NCI-H1694 (cell line): ENCODE measurements around the gene MLEC.
"Not testable (repeated sequence)": the region's sequence is repeated elsewhere in the genome, so short reads cannot be mapped to it uniquely, and the experiment has no call there.

ENCODE experiments used
- DNase-seq: peaks from one replicate; lab custom pipeline; 2025; lab: John Stamatoyannopoulos, UW

Gene MLEC

DNA sequence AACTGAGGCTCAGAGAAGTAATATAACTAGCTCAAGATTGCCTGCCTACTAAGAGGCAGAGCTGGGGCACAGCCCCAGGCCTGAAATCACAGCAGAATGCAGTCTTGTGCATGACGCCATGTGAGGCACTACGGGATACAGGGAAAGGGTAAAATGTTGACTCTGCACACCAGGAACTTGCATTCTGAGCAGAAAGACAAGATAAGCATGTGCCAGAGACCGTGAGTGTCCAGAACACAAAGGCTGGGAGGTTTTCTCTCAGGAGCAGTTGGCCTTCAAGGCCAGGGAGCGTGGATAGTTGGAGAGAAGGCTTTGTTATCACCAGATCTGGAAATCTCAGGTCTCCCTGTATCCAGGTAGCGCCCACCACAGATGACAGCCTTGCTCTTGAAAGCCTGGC is 23.2 kb upstream of the MLEC start:
- no peak for DNase-seq

DNA sequence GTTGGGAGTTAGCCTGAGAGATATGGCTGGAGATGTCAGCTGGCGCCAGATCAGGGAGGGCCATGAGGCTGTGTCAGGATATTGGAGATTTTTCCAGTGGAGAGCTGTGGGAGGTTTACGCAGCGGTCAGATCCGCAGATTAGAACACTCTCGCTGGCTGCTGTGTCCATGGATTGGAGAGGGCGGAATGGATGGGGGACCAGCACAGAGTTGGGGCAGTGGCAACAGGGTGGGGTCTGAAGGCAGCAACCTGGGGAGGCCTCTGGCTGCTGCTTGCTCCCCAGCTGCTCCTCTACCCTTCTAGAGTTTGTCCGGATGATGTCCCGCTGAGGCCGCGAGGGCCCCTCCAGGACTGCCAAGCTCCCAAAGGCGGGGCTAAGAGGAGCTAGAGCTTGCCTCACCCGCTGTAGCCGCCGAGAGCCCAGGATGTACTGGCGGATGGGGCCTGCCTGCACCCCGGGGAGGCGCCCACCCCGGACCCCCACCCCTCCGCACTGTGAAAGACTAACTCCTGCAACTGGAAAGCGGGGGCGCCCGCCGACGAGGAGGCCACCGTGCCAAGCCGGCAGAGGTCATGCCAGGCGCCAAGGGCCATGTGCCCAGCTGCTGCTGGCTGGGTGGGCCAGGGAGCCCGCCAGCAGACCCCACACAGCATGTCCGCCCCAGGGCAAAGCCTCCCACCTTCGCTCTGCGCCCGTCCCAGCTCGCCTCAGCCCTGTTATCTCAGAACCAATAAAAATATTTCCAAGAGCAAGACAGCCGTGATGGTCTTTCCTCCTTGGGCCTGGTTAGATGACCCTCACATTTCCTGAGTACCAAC is 20.2 kb upstream of the MLEC start:
- no peak for DNase-seq

DNA sequence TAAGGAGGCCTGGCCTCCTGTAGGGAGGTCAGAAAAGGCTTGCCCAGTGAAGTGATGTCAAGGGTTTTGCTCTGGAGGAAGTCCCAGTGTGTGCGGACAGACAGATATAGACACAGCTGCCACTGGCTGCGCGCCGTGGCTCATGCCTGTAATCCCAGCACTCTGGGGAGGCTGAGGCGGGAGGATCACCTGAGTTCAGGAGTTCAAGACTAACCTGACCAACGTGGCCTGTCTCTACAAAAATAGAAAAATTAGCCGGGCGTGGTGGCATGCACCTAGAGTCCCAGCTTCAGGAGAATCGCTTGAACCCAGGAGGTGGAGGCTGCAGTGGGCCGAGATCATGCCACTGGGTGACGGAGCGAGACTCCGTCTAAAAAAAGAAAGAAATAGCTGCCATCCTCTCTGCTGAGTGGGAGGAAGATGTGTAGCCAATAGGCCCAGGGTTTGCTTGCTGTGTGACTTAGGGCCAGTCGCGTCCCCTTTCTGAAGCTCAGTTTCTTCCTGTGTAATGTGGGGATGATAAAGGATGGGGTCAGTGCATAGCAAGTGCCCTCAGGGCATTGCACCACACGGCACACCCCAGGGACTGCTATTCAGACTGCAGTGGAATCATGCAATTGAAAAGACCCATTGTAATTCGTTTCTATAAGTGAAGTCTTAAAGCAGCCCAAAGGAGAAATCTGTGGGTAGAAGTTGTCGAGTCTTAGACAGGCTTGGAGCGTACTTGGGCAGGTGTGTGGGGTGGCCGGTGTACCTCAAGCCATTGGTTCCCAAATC is 18.7 kb upstream of the MLEC start:
- DNase-seq = no peak

DNA sequence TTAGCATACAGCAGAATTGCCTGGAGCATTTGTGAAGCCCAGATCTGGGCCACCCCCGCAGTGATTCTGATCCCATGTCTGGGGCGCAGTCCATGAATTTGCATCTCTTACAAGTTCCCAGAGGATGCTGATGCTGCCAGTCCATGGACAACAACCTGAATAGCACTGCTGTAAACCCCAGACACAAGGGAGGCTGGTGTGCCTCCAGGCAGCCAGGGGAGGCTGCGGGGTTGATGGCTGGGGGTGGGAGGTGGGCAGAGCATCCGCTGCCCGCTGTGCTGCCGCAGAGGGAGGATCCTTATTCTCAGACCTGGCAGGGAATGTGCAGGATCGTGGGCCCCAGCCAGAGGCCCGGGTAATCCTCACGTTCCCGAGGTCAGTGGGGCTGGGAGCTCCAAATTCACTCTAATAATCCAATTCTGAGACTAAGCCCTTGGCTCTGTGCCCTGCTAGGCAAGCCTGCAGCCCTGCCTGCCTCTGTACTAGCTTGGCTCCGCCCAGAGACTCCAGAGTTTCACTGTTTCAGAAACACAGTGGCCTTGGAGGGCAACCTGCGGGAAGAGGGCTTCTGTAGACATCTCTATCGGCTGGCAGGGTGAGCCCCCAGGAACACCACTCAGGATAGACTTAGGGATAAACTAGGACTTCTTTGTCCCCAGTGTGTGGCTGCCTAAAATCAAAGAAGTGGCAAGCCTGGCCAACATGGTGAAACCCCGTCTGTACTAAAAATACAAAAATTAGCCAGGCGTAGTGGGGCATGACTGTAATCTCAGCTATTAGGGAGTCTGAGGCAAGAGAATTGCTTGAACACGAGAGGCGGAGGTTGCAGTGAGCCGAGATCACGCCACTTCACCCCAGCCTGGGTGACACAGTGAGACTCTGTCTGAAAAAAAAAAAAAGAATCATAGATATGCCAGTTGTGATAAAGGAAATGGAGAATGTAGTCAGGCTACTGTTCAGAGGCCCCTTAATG is 17.8 kb upstream of the MLEC start:
- no peak for DNase-seq

DNA sequence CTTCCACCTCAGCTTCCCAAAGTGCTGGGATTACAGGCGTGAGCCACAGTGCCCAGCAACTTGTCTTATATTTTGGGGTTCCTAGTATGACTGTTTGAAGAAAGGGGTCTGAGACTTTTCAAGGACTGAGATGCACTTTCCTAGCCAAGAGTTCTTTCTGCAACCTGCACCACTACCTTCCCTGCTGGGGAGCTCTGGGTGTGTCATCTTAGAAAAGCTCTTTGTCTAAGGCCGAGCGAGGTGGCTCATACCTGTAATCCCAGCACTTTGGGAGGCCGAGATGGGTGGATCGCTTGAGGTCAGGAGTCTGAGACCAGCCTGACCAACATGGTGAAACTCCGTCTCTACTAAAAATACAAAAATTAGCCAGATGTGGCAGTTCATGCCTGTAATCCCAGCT is 16.7 kb upstream of the MLEC start:
- DNase-seq = not testable (repeated sequence)

DNA sequence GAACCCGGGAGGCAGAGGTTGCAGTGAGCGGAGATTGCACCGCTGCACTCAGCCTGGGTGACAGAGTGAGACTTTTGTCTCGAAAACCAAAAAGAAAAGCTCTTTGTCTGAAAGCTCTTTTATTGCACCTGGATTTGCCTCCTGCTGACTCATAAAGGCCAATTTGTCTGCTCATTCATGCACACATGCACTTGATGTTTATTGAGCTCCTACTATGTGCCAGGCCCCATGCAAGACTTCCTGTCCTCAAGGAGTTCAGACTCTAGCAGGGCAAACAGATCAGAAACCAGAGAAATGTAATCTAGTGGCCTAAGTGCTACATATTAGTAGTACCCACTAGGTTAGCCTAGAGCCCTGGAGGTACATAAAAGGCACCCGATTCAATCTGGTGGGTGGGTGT is 16.3 kb upstream of the MLEC start:
- DNase-seq = no peak

DNA sequence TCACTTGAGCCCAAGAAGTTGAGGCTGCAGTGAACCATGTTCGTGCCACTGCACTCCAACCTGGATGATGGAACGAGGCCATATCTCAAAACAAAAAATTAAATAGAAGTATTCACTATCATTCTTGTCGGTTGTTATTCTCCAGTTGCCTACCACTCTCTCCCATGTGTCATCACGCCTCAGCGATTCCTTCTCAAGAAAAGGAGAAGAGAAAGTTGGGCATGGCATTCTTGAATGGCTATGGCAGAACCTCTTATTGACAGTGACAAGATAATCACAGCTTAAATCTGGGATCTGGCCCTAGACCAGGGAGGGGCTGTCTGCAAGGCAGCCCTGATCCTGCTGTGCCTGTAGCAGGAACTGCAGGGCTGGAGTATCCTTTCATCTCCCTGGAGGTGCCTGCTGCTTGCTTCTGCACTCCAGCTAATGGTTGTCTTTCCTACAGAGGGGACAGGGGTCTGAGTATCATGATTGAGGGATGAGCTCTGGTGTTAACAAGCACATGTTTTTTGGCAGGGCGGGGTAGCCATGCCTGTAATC is 12.8 kb upstream of the MLEC start:
- no peak for DNase-seq

DNA sequence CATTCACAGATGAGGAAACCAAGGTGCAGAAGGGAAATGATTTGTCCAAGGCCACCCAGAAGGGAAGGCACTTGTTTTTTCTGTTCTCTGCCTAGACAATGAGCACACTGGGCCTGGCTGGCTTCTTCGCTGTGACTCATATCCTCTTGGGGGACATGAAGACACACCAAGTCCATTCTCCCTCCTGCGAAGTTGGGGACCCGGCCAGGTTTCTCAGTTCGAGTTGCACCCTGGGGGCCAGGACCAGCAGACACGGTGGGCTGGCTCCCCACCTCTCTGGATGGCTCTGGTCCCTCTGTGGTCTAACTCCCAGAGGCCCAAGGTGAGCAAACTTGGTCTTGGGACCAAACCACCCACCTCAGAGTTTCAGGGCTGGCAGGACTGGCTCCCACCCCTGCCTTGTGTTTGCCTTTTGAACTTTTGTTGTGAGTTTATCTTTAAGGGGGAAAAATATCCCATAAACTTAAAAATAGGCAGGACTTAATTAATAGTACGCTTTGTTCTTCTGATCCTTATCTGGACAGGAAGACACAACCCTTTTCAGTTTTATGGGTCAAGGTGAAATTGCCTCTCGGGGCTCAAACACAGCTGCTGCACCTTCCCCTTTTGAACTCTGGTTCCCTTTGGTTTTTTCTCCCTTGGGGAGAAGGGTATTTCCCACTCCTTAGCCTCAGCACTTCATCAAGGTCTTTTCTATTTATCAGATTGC is 9.0 kb upstream of the MLEC start:
- no peak for DNase-seq

DNA sequence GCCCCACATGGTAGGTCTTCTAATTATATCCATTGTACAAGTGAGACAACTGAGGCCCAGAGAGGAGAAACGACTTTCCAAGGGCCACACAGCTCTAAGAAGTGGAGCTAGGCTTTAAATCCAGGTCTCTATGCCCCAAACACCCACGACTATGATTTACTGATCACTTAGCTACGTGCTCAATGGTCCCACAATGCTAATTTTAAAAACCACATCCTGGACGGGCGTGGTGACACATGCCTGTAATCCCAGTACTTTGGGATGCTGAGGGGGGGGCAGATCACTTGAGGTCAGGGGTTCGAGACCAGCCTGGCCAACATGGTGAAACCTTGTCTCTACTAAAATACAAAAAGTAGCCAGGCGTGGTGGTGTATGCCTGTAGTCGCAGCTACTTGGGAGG is 8.4 kb upstream of the MLEC start:
- DNase-seq = no peak

DNA sequence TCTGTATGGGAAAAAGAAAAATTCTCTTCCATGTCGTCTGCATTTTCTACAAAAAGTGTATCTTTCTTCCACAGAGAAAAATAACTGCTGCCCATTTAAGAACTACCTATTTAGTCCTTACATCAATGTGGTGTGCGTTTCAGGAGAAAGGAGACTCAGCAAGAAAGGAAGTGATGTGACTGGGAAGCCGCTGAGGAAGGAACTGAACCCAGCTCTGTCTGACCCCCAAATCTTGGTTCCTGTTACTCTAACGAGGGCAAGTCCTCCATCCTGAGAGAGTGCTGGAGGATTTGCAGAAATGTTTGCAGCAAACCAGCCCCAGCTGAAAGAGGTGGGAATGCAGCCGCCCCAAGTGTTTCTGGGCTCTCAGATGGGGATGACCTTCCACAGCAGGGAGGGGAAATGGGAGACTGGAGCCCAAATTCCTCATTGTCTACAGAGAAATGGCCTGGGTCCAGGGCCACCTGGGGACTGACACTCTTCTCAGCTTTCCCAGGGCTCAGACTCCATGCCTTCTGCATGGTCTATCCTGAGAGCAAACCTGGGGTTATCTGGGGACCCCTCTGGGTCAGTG is 6.7 kb upstream of the MLEC start:
- no peak for DNase-seq

DNA sequence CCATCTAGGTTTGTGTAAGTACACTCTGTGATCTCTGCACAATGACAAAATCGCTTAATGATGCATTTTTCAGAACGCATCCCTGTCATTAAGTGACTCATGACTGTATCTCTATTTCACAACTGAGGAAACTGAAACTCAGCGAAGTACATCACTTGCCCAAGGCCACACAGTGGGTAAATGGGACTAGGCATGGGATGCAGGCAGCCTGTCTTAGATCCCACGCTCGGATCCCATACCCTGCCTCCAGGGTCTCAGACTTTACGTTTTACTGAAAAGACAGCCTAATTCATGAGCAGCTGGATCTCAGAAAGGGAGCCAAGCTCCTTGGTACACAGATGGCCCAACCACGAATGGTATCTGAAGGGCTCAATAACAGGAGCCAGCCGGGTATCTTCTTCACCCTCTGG is 2.4 kb upstream of the MLEC start:
- no peak for DNase-seq

DNA sequence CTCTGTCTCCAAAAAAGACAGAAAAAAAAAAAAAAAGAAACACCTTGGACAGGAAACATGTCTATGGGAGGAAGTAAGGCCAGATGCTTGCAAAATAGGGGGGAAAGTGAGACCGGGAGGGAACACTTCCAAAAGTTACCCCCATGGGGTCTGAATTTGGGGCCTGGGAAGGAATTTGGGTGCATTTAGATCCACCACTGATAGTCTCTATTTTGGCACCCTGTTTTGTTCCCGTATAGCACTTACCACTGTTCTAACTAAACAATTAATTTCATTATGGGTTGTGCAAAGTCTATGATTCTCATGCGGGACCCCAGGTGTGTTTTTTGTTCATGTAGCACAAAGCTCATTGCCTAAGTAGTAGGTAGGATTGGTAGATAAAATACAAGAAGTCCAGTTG is 1.4 kb upstream of the MLEC start:
- DNase-seq = no peak

DNA sequence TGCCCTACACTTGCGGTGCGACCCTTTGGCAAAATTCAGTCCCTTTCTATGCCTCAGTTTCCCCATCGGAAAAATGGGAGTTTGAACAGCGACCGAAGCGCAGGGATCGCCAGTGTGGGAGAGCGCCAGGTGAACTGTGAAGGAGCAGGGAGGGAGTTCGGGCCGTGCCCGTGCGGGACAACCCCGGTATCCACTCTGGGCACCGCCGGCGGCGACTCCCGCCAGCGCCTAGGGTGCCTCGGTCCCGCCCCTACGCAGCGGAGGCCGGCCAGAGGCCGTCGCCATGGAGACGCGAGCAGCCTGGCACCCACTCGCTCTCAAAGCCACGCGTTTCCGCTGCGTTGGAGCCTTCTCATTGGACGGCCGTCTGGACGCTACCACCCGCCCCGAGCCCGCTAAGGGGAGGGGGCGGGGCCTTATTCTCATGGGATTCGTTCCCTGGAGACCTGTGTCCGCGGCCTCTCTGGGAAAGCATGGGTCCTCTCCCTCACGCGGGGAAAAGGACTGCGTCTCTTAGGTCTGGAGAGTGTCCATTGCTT is 729 bp upstream of the MLEC start:
- peak; percentile 81 for DNase-seq

DNA sequence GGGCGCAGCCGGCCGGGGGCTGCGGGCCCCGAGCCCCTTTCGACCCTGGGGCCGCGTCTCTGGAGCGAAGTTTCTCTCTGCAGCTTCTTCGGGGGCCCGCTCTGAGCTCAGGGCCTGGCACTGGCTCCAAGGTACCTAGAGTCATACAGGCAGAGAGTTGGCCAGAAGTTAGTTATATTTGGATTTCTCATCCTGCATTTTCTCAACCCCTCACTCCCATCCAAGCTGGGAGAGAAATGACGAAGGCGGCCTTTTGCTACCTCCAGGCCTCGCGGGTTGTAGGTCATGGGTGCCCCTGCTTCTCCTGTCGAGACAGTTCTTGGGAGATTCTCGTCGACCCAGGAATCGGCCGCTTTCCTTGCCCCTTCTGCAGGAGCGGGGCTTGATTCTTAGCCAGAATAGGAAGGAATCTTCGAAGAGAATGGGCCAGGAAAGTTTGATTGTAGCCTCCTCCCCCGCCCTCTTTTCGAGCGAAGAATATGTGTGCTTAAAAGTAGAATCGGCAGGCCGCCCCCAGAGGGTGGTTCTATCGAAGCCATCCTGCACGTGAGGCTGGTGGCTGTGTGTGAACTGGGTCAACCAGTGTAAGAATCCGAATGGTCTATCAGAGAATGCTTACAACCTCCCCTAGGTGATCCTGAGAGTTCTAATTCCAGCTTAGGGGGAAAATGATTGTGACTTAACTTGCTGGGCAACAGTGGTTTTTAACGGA is 785 bp downstream of the MLEC start:
- DNase-seq = no peak

DNA sequence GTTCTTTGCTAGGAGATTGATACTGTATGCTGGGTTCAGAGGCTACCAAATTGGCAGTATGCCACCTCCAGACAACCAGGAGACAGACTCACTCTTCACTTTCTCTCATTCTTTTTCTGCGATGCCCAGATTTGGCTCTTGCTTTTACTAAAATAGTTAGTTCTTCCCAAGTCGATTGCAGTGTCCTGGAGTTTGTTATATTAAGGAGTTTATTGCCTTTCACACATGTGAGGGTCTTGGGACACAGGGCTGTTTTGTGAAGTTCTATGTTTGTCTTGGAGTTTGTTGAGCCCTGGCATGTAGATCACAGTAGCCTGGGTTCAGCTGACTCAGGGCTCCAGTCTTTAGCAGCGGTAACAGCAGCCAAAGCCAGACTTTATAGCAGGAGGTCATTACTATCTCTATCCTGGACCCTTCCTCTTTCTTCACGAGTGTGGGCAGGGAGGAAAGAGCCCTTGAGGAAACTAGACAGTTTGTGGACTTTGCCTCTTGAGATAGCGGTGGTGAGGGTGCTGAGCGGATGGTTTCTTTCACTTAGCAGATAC is 1.6 kb downstream of the MLEC start:
- no peak for DNase-seq

DNA sequence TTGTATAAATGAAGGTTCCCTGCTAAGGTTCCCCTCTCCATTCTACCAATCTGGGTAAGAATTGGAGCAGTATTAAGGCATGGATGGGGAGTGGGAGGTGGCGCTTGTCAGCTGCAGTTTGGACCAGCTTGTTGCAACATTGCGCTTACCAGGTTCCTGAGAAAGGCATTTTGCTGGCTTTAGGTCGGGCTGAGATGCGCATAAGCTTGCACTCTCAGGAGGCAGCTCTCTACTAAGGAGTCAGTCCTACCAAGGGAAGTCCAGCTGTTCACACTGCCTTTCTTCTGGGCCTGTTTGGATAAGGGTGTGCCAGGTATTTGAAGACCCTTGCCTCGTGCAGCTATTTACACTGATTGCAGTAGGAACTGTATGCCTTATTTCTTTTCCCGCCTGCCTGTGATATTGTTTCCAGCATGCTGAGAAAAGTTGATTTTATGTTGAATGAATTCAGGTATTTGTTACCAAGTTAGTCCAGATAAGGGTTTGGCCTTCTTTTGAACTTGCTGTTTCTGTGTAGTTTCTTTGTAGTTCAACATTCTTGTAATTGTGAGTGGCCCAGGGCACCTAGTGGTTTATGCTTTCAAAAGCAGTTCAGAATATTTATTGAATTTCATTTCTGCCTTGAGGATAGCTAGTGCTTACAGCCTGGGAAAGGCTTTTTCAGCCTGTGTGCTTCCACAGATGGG is 2.6 kb downstream of the MLEC start:
- no peak for DNase-seq

DNA sequence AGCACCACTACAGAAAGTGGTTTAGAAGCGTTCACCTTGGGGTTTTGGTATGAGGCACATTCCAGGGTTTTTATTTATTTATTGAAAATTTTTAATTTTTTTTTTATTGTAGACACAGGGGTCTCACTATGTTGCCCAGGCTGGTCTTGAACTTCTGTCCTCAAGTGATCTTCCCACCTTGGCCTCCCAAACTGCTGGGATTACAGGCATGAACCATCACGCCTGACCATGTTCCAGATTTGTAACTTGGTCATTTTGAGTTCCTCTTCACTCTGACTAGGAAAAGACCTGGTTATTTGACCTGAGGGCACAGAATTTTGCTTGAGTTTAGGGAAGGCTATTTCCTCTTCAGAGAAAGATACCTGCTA is 3.1 kb downstream of the MLEC start:
- DNase-seq = no peak

DNA sequence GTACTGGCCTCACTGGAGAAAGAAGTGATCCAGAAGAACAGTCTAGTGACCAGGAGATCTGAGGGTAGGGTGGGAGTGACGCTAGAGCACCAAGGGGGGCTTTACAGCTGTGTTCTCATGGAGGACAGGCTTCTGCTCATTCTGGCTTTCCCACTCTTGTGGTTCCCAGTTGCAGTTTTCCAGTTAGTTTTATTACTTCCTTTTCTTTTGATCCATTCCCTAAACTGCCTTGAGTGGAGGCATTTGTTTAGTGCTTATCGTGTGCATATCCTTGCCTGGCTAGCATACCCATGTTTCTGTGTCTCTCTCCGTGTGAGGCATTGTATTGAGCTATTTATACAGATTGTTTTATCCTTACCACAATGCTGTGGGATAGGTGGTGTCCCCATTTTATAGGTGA is 4.0 kb downstream of the MLEC start:
- DNase-seq = no peak

DNA sequence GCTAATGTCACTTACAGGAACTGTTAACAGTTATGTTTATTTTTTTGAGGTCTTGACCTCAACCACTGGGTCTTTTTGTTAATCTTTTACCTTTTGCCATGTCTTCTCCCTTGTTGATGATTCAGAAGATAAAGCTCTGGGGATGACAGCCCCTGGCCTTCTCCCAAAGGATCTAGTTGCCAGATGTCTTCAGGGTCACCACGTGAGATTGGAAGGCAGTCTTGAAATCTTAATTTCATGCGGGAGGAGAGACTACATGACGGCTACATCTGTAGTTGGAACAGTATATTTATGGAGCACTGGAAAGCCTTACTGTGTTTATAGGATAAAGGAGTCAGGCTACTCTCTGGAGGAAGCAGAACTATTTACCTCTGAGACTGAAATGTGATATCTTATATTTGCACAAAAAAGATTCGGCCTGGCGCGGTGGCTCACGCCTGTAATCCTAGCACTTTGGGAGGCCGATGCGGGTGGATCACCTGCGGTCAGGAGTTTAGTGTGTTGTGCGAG is 5.6 kb downstream of the MLEC start:
- DNase-seq = no peak
